Fibroblast of peridontal ligament (primary cell): Measurements from ENCODE around the gene ARFGAP3.

Experiments used
- DNase-seq: peaks from one replicate; pipeline ENCODE4 v3.0.0-alpha.2; 2010; ENCODE audit errors: extremely low read depth

ARFGAP3 gene

GRCh38 chr22:42819412-42820044, 37.5 kb downstream of the ARFGAP3 start:
- no peak for DNase-seq

DNA sequence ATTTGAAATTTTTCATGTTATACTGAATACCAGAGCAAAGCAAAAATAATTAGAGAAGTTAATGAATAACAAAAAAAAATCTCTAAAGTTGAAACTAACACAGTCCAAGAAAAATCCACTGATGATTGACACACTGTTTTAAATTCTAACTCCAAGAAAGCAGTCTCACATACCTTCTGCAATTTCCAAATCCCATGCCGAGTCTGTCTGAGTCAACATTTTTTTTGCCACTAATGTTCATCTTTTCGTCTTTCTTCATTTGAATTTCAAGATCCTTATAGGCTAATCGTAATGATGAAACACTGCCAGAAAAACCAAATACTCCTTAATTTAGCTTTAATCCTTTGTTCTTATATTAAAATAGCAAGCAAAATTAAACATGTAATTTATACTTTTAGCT, 39.5 kb downstream of the ARFGAP3 start:
- DNase-seq: peak; percentile 40

GRCh38 chr22:42816336-42816735, 40.7 kb downstream of the ARFGAP3 start:
- no peak for DNase-seq

- no peak for DNase-seq
These were observed 42.5 kb downstream of the ARFGAP3 start for GRCh38 chr22:42814616-42815015.

GRCh38 chr22:42814215-42814614, 42.9 kb downstream of the ARFGAP3 start:
- DNase-seq: no peak

- no peak for DNase-seq
These were observed 43.6 kb downstream of the ARFGAP3 start for GRCh38 chr22:42813501-42813900.

DNA sequence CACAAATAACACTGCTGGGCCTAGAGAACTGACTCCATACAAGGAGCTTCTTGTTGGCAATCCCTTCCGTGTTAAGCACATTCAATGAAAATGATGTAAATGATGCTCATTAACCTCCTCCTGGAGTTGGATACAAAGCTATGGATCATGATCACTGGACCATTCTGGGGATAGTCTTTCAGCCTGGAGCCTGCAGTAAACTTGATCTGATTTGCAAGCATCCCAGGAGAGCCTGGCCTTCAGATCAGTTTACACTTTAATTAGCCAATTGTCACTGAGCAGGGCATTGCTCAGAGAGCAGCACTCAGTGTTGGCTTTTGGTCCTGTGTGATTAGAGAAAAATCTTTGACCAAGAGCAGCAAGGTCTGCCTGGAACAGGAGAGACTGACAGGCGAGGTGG, 45.6 kb downstream of the ARFGAP3 start:
- no peak for DNase-seq

DNA sequence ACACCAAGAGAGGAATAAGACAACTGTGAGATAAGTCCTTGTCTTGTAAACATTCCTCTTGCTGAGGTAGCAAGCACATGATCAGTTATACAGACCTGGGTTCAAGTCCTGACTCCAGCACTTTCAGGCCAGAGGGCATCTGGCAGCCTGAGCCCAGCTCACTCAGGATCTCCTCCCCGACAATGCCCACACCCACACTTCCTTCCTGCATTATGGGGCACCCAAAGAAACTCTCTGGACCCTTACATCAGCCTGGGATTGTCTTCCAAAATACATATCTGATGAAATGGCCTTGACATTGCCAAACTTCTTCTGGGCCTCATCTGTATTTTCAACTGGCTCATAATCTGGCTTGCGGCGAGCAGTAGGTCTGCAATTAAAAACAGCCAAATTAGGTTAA, 48.6 kb downstream of the ARFGAP3 start:
- DNase-seq: no peak

- no peak for DNase-seq
These were observed 49.9 kb downstream of the ARFGAP3 start for GRCh38 chr22:42807185-42807584.

DNA sequence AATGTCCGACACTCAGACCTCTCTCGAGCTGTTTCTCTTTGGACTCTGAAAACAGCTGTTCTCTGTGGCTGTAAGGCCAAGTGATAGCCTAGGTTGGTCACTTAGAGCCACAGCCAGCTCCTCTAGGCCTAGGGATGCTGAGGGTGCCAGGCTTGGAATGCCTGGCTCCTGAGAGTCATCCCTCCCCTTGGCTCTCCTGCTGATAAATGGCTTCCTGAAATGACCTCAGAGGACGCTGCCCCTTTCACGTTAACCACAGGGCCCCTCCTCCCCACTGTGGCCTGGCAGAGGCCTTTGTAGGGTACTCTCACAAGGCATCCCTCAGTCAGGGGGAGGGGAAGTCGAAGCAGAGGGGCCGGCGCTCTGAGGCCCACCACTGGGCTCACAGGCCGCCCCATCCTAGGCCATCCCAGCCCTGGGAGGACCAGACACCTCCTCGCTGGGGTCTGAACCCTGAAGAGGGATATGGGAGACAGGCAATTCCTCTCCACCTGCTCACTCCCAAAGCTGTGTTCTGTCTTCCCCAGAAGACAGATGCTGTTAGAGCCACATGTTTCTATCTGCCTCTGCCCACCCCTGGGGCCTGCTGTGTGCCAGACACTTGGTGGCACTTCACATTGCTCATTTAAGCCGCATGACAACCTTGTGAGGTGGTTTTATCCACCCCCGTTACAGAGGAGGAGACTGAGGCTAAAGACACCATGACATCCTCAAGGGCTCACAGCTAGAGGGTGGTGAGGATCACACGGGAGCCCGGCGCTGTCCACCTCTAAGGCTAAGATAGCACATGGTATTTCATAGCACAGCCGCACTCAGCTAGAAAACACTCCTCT, 50.9 kb downstream of the ARFGAP3 start:
- DNase-seq: no peak

- DNase-seq: no peak
These were observed 51.8 kb downstream of the ARFGAP3 start for GRCh38 chr22:42805016-42805997.

DNA sequence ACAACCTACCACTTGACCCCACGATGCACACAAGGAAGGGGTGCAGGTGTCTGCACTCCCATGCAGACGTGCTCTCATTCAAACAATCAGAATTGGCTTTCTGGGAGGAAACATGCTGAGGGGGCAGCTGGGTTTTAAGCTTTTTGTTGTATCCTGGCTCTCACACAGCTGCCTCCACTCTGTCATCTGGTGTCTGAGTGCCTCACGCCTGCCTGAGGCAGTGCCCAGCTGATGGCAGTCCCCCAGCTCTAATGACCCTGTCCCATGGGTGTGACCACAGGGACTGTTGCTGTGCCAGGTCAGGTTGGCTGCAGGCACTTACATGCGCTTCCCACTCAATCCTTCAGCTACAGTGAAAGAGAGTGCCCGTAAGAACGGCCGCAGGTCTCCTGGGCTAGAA, 53.7 kb downstream of the ARFGAP3 start:
- no peak for DNase-seq

DNA sequence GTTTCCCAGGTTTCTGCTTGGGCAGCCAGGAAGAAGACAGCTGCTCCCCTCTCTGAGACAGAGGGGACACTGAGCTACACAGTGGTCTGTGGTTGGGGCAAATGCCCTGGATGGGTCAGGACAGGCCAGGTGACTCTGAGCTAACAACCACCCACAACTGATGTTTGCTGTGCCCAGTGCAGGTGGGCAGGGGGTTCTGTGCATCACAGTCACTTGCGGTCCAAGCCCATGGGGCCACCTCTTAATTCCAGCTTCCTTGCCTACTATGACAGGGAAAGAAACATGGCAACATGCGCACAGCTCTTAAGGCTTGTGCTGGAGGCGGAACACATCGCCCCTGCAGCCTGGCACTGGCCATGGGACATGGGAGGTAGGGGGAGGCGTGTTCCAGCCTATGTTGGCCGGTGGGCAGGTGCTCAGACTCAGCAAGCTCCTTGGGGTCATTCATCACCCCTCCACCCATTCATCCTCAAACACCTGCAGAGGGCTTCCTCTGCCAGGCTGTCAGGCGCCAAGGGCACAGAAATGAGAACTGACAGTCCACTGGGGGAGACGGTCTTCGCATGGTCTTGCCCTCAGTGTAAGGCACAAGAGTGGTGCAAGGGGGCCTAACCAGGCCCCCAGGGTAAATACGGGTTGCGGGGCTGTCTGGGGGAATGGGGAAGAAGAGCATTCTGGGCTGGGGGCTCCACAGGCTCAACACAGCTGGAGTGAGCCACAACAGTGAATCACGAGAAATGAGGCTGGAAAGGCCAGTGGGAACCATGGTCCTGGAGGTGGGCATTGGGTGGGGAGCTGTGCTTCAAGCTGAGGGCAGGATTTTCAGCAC, 55.6 kb downstream of the ARFGAP3 start:
- DNase-seq: no peak

DNA sequence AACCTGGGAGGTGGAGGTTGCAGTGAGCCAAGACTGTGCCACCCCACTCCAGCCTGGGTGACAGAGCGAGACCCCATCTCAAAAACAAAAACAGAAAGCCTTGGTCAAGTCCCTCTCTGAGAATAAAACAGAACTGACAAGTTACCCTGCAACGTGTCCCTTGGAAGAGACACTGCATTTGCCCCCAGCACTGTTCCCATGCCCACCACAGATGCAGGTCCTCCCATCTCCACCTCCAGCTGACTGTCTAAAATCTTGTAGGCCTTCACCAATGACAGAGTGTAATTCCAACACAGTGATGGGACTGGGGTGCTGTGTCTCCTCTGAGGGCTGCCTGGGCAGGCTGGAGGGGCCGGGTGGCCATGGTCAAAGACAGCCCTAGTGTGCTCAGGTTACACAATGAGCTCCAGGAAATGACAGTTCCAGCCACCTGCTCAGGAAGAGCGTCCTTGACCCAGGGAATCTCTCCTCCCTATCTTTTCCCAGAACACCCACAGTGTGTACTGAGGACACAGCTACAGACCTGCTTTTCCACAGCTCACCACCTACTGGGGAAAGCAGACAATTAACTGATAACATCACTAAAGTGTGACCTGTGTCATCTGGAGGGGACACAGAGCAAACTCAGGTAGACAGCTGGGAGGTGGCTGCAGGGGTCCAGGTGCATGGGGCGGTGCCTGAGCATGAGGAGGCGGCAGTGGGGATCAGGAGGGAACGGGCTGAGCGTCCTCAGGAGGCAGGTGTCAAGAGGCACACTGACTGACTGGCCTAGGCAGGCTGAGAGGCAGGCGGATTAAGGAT, 56.4 kb downstream of the ARFGAP3 start:
- no peak for DNase-seq

- no peak for DNase-seq
These were observed 57.3 kb downstream of the ARFGAP3 start for GRCh38 chr22:42799461-42800405.

DNA sequence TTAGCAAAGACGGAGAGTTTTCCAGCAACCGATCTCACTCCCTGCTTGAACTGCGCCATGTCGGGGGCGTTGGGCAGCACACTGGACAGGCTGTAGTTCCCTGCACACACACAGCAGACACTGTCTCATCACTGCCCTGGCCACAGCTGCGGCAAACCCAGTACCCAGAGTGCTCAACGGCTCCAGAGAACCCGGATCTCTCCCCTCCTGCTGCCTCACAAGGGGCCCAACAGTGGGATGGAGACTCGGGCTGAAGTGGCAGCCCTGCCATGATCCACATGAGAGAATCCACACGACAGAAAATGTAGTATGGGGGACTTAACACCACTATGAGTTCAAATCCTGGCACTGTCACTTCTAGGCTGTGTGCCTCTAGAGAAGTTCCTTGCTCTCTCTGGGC, 58.0 kb downstream of the ARFGAP3 start:
- DNase-seq: no peak

DNA sequence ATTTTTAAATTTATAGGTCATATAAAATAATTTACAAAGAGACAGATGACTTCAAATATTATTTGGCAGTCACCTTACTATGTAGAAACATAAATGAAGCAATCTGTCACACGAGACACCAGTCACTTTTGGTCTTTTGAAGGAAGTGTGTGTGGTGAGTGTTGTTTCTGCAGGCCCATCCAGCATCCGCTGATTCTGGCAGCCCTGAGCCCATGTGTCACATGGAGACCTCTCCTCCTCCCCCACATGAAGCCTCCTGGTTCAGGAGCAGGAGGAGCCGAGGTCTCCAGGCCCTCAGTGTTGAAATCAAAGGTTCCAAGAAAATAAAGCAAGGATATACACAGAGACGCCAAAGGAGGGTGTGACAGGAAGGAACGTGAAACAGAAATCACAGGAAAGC, 60.1 kb downstream of the ARFGAP3 start:
- DNase-seq: no peak

DNA sequence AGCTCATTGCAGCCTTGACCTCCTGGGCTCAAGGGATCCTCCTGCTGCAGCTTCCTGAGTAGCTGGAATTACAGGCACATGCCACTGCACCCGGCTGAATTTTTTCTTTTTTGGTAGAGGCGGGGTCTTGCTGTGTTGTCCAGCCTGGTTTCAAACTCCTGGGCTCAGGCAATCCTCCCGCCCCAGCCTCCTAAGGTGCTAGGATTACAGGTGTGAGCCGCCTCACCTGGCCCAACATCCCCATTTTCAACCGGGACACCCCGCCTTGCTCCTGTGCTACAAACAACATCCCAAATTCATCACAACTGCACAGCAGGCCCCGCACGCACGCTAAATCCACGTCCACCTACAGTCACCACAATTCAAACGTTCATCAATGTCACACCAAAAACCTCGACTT, 61.0 kb downstream of the ARFGAP3 start:
- DNase-seq: no peak
